ENCODE data around the gene GGT6.

DNA sequence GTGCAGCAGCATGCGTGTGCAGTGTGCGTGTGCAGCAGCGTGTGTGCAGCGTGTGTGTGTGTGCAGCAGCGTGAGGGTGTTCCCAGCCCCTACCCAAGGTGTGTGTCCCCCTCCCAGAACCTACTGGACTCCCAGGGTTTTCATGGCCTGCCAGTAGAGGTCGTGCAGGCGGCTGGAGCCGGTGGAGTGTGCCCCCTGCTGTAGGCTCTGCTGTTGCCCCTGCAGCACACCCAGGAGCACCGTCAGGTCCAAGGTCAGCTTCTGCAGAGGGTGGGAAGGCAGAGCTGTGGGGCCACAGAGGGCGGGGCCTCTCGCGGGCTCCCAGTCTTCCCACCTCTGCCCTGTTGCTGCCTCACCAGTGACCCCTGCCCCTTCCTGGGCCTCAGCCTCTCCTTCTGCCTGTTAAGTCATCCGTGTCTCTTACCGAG is 20.1 kb downstream of the GGT6 start:
- TF ChIP-seq, protein P1, sequence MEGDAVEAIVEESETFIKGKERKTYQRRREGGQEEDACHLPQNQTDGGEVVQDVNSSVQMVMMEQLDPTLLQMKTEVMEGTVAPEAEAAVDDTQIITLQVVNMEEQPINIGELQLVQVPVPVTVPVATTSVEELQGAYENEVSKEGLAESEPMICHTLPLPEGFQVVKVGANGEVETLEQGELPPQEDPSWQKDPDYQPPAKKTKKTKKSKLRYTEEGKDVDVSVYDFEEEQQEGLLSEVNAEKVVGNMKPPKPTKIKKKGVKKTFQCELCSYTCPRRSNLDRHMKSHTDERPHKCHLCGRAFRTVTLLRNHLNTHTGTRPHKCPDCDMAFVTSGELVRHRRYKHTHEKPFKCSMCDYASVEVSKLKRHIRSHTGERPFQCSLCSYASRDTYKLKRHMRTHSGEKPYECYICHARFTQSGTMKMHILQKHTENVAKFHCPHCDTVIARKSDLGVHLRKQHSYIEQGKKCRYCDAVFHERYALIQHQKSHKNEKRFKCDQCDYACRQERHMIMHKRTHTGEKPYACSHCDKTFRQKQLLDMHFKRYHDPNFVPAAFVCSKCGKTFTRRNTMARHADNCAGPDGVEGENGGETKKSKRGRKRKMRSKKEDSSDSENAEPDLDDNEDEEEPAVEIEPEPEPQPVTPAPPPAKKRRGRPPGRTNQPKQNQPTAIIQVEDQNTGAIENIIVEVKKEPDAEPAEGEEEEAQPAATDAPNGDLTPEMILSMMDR (optimal IDR thresholded peaks at IDR 0.05 in 1 of 3, IDR thresholded peaks at IDR 0.05 in 1 of 3, conservative IDR thresholded peaks at IDR 0.05 in 1 of 3; ENCODE audit: extremely low read depth in 1 of 3, insufficient read depth in 2 of 3, low read length in 3 of 3) = peak in 1 of 3 experiments; percentile 22
- TF ChIP-seq EZH2 (IDR thresholded peaks at IDR 0.05; ENCODE audit: low read length) = no peak

Data from keratinocyte (primary cell).